Stimulated activated CD8-positive, alpha-beta memory T cell treated with anti-CD3 and anti-CD28 coated beads, Interleukin-12 subunit alpha, Interleukin-12 subunit beta, amount 100 ng/mL, for 4 hours (primary cell): ENCODE data around the gene HTT.

Experiments used
- DNase-seq: peaks from one replicate; pipeline ENCODE4 v3.0.0-alpha.2; 2020; ENCODE audit warnings: low read depth

The HTT gene

GRCh38 chr4:3174371-3175338 is 100.2 kb downstream of the HTT start:
- no peak for DNase-seq

GRCh38 chr4:3176367-3177229 is 102.1 kb downstream of the HTT start:
- no peak for DNase-seq

- no peak for DNase-seq
These were observed 102.9 kb downstream of the HTT start for GRCh38 chr4:3177426-3177825.

- DNase-seq: no peak
These were observed 103.4 kb downstream of the HTT start for GRCh38 chr4:3177905-3178304.

- no peak for DNase-seq
These were observed 103.9 kb downstream of the HTT start for GRCh38 chr4:3178351-3178750.

- DNase-seq: no peak
These were observed 104.7 kb downstream of the HTT start for GRCh38 chr4:3179126-3179706.

GRCh38 chr4:3183008-3183407 is 108.5 kb downstream of the HTT start:
- DNase-seq: no peak

GRCh38 chr4:3184725-3185124 is 110.2 kb downstream of the HTT start:
- no peak for DNase-seq

- DNase-seq: no peak
These were observed 112.1 kb downstream of the HTT start for GRCh38 chr4:3186609-3187008.

- no peak for DNase-seq
These were observed 113.6 kb downstream of the HTT start for GRCh38 chr4:3188118-3188517.

GRCh38 chr4:3189459-3189858 is 115.0 kb downstream of the HTT start:
- DNase-seq: no peak

- DNase-seq: no peak
These were observed 116.1 kb downstream of the HTT start for GRCh38 chr4:3190549-3190948.

GRCh38 chr4:3192188-3192587 is 117.7 kb downstream of the HTT start:
- DNase-seq: no peak

GRCh38 chr4:3192827-3193226 is 118.3 kb downstream of the HTT start:
- no peak for DNase-seq

GRCh38 chr4:3193531-3194203 is 119.2 kb downstream of the HTT start:
- DNase-seq: no peak

- DNase-seq: no peak
These were observed 122.3 kb downstream of the HTT start for GRCh38 chr4:3196670-3197359.

GRCh38 chr4:3197366-3198105 is 123.1 kb downstream of the HTT start:
- DNase-seq: no peak

- DNase-seq: no peak
These were observed 124.4 kb downstream of the HTT start for GRCh38 chr4:3198906-3199305.

GRCh38 chr4:3199653-3200422 is 125.4 kb downstream of the HTT start:
- DNase-seq: no peak
